Measurements from ENCODE around the gene PEAK1. TPM values are rescaled to one million over a fixed set of nuclear protein-coding genes. Genes with fewer than 3 reads are reported as not detected.

PEAK1 gene
- total and polyA plus RNA-seq, 2 donors (not counting 3 experiments of a cell fraction or from before 2014, with no cell fraction given), result 17.9 to 91.9 TPM

- dilution Hi-C loops (cut with MboI; ENCODE audit: extremely low pct_ligation_motif_present, low sequenced_read_pairs), result no loop called here
- Histone ChIP-seq H3K4me3 (replicated peaks in 1 of 3; ENCODE audit: insufficient read depth in 1 of 3, low read depth in 1 of 3, low read length in 3 of 3) (no peak overlapping the region), H3K79me2 (ENCODE audit: control insufficient read depth, insufficient read depth, low read length) (peaks cover 3% of the 10 kb centered on the region), H3K9me1 (replicated peaks; ENCODE audit: control insufficient read depth, extremely low read depth, insufficient read depth, low read length) (no peaks in the 10 kb centered on the region), H3K36me3 (ENCODE audit: control insufficient read depth in 2 of 2, extremely low read depth in 1 of 2, insufficient read depth in 2 of 2, low read length in 2 of 2) (no peaks in the 10 kb centered on the region), H3K27ac (ENCODE audit: insufficient read depth, low read depth, low read length) (peak overlapping the region; percentile 96), H3K9me3 (replicated peaks; ENCODE audit: control insufficient read depth, insufficient read depth, low read length) (no peaks in the 10 kb centered on the region), H3K9ac (replicated peaks; ENCODE audit: extremely low read depth, insufficient read depth, low read length) (peak overlapping the region; percentile 74), H3K27me3 (ENCODE audit: control insufficient read depth in 2 of 2, insufficient read depth in 2 of 2, low read length in 2 of 2) (no peaks in the 10 kb centered on the region), H2AFZ (ENCODE audit: low read depth, low read length) (no peak overlapping the region), H3K4me2 (ENCODE audit: insufficient read depth, low read length) (peak overlapping the region; percentile 86), H3K4me1 (ENCODE audit: control insufficient read depth, extremely low read depth, insufficient read depth, low read length) (peaks cover 54% of the 10 kb centered on the region), H4K20me1 (replicated peaks; ENCODE audit: control insufficient read depth, extremely low read depth, insufficient read depth, low read length) (no peaks in the 10 kb centered on the region)
- intact Hi-C loops (cut with micrococcal nuclease), result loop anchor here (1.0 kb wide), 3 partner anchors 25 to 40 kb away; partner anchors contain the start of genes HMG20A and PEAK1
- BruUV-seq (replicated peaks), result no TSS peak
- peak; percentile 14 for DNase-seq (ENCODE audit: low read depth, low spot score)
- TF ChIP-seq MYC (IDR thresholded peaks at IDR 0.05; ENCODE audit: low read depth, low read length) (no peak), POLR2AphosphoS5 (IDR thresholded peaks at IDR 0.05; ENCODE audit: insufficient read depth, low read depth, low read length) (no peak), GATA2 (IDR thresholded peaks at IDR 0.05; ENCODE audit: insufficient read depth, insufficient read length, low read depth, low read length) (no peak), FOS (IDR thresholded peaks at IDR 0.05; ENCODE audit: borderline replicate concordance, insufficient read depth, low read length) (no peak), JUN (IDR thresholded peaks at IDR 0.05; ENCODE audit: borderline replicate concordance, insufficient read depth, insufficient read length, low read depth) (no peak)
- POLR2A ChIA-PET, result interaction anchor here (1.6 kb wide), 1 partner anchor 31 kb away, joined by 3 read pairs; no protein-coding TSS in a partner anchor
- FAIRE-seq, result no peak
- CTCF ChIA-PET, result interaction anchor here (1.4 to 3.5 kb wide), 6 partner anchors 9 to 87 kb away, joined by 3 to 28 read pairs (median 13); no protein-coding TSS in a partner anchor
Measured at GRCh38 chr15:77456746-77457145, 36.8 kb upstream of the PEAK1 start.

- Histone ChIP-seq H2AFZ (ENCODE audit: low read depth, low read length) (no peak overlapping the region), H3K79me2 (ENCODE audit: control insufficient read depth, insufficient read depth, low read length) (peaks cover 3% of the 10 kb centered on the region), H3K9ac (replicated peaks; ENCODE audit: extremely low read depth, insufficient read depth, low read length) (peak overlapping the region; percentile 73), H3K9me3 (replicated peaks; ENCODE audit: control insufficient read depth, insufficient read depth, low read length) (no peaks in the 10 kb centered on the region), H3K27me3 (ENCODE audit: control insufficient read depth in 2 of 2, insufficient read depth in 2 of 2, low read length in 2 of 2) (no peaks in the 10 kb centered on the region), H4K20me1 (replicated peaks; ENCODE audit: control insufficient read depth, extremely low read depth, insufficient read depth, low read length) (no peaks in the 10 kb centered on the region), H3K4me1 (ENCODE audit: control insufficient read depth, extremely low read depth, insufficient read depth, low read length) (peaks cover 54% of the 10 kb centered on the region), H3K9me1 (replicated peaks; ENCODE audit: control insufficient read depth, extremely low read depth, insufficient read depth, low read length) (no peaks in the 10 kb centered on the region), H3K4me2 (ENCODE audit: insufficient read depth, low read length) (peak overlapping the region; percentile 84), H3K27ac (ENCODE audit: insufficient read depth, low read depth, low read length) (peak overlapping the region; percentile 96), H3K4me3 (replicated peaks in 1 of 3; ENCODE audit: insufficient read depth in 1 of 3, low read depth in 1 of 3, low read length in 3 of 3) (peak overlapping the region in 1 of 3 experiments; percentile 23), H3K36me3 (ENCODE audit: control insufficient read depth in 2 of 2, extremely low read depth in 1 of 2, insufficient read depth in 2 of 2, low read length in 2 of 2) (no peaks in the 10 kb centered on the region)
- CTCF ChIA-PET, result interaction anchor here (1.3 to 3.1 kb wide), 2 partner anchors 14 kb away, joined by 3 to 10 read pairs; no protein-coding TSS in a partner anchor
- no TSS peak for BruUV-seq (replicated peaks)
- no peak for TF ChIP-seq EZH2 (IDR thresholded peaks at IDR 0.05; ENCODE audit: borderline replicate concordance, low read depth, low read length, severe bottlenecking)
- no peak for TF ChIP-seq MAX (IDR thresholded peaks at IDR 0.05; ENCODE audit: insufficient read depth, insufficient read length)
- no peak for TF ChIP-seq GATA2 (IDR thresholded peaks at IDR 0.05; ENCODE audit: insufficient read depth, insufficient read length, low read depth, low read length)
- no peak for TF ChIP-seq POLR2AphosphoS5 (IDR thresholded peaks at IDR 0.05; ENCODE audit: insufficient read depth, low read depth, low read length)
- no peak for TF ChIP-seq MYC (IDR thresholded peaks at IDR 0.05; ENCODE audit: low read depth, low read length)
- TF ChIP-seq CTCF (IDR thresholded peaks at IDR 0.05; ENCODE audit: extremely low read depth in 1 of 2, insufficient read depth in 1 of 2, low read depth in 1 of 2, low read length in 2 of 2), result no peak
- TF ChIP-seq JUN (IDR thresholded peaks at IDR 0.05; ENCODE audit: borderline replicate concordance, insufficient read depth, insufficient read length, low read depth), result peak; percentile 45
- peak; percentile 59 for TF ChIP-seq FOS (IDR thresholded peaks at IDR 0.05; ENCODE audit: borderline replicate concordance, insufficient read depth, low read length)
- no peak for TF ChIP-seq POLR2A (IDR thresholded peaks at IDR 0.05; ENCODE audit: low read depth, low read length)
- DNase-seq (ENCODE audit: low read depth, low spot score) (peak; percentile 95), FAIRE-seq (peak; percentile 88)
- POLR2A ChIA-PET, result no interaction called here
- intact Hi-C loops (cut with micrococcal nuclease), result loop anchor here (1.0 kb wide), 1 partner anchor 268 kb away; no protein-coding TSS in a partner anchor
- dilution Hi-C loops (cut with MboI; ENCODE audit: extremely low pct_ligation_motif_present, low sequenced_read_pairs), result no loop called here
Measured at GRCh38 chr15:77455696-77456321, 35.9 kb upstream of the PEAK1 start.
